ENCODE data around the gene HM13. TPM values are rescaled to one million over a fixed set of nuclear protein-coding genes. Genes with fewer than 3 reads are reported as not detected.

The HM13 gene
- total and polyA plus RNA-seq, 2 of the 13 experiments (the other 11 are each of a cell fraction or from before 2014, with no cell fraction given) = 118 to 243 TPM

DNA sequence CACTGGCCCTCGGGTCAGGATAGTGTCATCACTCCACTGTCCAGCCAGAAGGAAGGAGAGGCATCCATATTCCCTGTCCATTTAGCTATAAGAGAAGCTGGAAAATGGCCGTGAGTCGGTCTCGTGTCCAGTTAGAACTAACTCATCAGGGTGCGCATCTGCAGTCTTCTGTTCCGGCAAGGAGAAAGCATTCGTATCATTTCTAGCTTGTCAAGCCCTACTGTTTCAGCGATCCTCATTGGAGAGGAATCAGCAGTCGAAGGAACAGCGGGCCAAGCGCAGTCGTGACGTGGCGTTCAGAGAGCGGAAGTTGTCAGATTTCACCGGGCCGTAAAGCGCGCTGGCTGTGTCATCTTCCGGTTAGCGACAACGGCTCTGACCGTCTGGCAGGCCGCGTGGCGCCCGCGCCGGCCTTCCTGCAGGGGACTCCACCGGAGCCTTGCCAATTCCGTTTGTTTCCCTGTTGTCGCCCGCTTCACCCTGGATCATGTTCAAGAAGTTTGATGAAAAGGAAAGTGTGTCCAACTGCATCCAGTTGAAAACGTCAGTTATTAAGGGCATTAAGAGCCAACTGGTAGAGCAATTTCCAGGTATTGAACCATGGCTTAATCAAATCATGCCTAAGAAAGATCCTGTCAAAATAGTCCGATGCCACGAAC, 32.9 kb downstream of the HM13 start (continued):
- TF ChIP-seq, protein P1, sequence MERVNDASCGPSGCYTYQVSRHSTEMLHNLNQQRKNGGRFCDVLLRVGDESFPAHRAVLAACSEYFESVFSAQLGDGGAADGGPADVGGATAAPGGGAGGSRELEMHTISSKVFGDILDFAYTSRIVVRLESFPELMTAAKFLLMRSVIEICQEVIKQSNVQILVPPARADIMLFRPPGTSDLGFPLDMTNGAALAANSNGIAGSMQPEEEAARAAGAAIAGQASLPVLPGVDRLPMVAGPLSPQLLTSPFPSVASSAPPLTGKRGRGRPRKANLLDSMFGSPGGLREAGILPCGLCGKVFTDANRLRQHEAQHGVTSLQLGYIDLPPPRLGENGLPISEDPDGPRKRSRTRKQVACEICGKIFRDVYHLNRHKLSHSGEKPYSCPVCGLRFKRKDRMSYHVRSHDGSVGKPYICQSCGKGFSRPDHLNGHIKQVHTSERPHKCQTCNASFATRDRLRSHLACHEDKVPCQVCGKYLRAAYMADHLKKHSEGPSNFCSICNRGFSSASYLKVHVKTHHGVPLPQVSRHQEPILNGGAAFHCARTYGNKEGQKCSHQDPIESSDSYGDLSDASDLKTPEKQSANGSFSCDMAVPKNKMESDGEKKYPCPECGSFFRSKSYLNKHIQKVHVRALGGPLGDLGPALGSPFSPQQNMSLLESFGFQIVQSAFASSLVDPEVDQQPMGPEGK (CRISPR knock-in tag; IDR thresholded peaks at IDR 0.05) = 0 out of 2 replicates have a peak, but pooled peaks have one; percentile 38
- peak; percentile 97; the same call in 2 of the 3 replicates for TF ChIP-seq MXI1 (IDR thresholded peaks at IDR 0.05; ENCODE audit: borderline replicate concordance, low read depth, low read length)
- TF ChIP-seq ZNF569 (CRISPR knock-in tag; IDR thresholded peaks at IDR 0.05; ENCODE audit: borderline replicate concordance) = no peak
- TF ChIP-seq, protein P2, sequence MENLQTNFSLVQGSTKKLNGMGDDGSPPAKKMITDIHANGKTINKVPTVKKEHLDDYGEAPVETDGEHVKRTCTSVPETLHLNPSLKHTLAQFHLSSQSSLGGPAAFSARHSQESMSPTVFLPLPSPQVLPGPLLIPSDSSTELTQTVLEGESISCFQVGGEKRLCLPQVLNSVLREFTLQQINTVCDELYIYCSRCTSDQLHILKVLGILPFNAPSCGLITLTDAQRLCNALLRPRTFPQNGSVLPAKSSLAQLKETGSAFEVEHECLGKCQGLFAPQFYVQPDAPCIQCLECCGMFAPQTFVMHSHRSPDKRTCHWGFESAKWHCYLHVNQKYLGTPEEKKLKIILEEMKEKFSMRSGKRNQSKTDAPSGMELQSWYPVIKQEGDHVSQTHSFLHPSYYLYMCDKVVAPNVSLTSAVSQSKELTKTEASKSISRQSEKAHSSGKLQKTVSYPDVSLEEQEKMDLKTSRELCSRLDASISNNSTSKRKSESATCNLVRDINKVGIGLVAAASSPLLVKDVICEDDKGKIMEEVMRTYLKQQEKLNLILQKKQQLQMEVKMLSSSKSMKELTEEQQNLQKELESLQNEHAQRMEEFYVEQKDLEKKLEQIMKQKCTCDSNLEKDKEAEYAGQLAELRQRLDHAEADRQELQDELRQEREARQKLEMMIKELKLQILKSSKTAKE (CRISPR knock-in tag; IDR thresholded peaks at IDR 0.05; ENCODE audit: borderline replicate concordance) = peak; percentile 24; the same call in 1 of the 2 replicates
- peak; percentile 95 for TF ChIP-seq SALL2 (CRISPR knock-in tag; IDR thresholded peaks at IDR 0.05)
- TF ChIP-seq SIN3B (IDR thresholded peaks at IDR 0.05; ENCODE audit: low read length) = no peak; the same call in 1 of the 2 replicates
- no peak for TF ChIP-seq HNRNPK (IDR thresholded peaks at IDR 0.05; ENCODE audit: low read depth, low read length, poor library complexity, severe bottlenecking)
- no peak for TF ChIP-seq ZNF24 (IDR thresholded peaks at IDR 0.05)
- TF ChIP-seq, protein P3, sequence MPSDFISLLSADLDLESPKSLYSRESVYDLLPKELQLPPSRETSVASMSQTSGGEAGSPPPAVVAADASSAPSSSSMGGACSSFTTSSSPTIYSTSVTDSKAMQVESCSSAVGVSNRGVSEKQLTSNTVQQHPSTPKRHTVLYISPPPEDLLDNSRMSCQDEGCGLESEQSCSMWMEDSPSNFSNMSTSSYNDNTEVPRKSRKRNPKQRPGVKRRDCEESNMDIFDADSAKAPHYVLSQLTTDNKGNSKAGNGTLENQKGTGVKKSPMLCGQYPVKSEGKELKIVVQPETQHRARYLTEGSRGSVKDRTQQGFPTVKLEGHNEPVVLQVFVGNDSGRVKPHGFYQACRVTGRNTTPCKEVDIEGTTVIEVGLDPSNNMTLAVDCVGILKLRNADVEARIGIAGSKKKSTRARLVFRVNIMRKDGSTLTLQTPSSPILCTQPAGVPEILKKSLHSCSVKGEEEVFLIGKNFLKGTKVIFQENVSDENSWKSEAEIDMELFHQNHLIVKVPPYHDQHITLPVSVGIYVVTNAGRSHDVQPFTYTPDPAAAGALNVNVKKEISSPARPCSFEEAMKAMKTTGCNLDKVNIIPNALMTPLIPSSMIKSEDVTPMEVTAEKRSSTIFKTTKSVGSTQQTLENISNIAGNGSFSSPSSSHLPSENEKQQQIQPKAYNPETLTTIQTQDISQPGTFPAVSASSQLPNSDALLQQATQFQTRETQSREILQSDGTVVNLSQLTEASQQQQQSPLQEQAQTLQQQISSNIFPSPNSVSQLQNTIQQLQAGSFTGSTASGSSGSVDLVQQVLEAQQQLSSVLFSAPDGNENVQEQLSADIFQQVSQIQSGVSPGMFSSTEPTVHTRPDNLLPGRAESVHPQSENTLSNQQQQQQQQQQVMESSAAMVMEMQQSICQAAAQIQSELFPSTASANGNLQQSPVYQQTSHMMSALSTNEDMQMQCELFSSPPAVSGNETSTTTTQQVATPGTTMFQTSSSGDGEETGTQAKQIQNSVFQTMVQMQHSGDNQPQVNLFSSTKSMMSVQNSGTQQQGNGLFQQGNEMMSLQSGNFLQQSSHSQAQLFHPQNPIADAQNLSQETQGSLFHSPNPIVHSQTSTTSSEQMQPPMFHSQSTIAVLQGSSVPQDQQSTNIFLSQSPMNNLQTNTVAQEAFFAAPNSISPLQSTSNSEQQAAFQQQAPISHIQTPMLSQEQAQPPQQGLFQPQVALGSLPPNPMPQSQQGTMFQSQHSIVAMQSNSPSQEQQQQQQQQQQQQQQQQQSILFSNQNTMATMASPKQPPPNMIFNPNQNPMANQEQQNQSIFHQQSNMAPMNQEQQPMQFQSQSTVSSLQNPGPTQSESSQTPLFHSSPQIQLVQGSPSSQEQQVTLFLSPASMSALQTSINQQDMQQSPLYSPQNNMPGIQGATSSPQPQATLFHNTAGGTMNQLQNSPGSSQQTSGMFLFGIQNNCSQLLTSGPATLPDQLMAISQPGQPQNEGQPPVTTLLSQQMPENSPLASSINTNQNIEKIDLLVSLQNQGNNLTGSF (CRISPR knock-in tag; IDR thresholded peaks at IDR 0.05) = no peak
- TF ChIP-seq MAFG (CRISPR knock-in tag; IDR thresholded peaks at IDR 0.05) = no peak
- no peak for TF ChIP-seq SRSF4 (IDR thresholded peaks at IDR 0.05; ENCODE audit: low read depth, low read length, poor library complexity, severe bottlenecking)
- TF ChIP-seq, protein P4, sequence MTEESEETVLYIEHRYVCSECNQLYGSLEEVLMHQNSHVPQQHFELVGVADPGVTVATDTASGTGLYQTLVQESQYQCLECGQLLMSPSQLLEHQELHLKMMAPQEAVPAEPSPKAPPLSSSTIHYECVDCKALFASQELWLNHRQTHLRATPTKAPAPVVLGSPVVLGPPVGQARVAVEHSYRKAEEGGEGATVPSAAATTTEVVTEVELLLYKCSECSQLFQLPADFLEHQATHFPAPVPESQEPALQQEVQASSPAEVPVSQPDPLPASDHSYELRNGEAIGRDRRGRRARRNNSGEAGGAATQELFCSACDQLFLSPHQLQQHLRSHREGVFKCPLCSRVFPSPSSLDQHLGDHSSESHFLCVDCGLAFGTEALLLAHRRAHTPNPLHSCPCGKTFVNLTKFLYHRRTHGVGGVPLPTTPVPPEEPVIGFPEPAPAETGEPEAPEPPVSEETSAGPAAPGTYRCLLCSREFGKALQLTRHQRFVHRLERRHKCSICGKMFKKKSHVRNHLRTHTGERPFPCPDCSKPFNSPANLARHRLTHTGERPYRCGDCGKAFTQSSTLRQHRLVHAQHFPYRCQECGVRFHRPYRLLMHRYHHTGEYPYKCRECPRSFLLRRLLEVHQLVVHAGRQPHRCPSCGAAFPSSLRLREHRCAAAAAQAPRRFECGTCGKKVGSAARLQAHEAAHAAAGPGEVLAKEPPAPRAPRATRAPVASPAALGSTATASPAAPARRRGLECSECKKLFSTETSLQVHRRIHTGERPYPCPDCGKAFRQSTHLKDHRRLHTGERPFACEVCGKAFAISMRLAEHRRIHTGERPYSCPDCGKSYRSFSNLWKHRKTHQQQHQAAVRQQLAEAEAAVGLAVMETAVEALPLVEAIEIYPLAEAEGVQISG (CRISPR knock-in tag; IDR thresholded peaks at IDR 0.05) = peak; percentile 94

Measured in HepG2 (cell line).